Choroid plexus epithelial cell (primary cell): Measurements from ENCODE around the gene UPP2.

ENCODE experiments used
- DNase-seq: peaks from one replicate; pipeline ENCODE4 v3.0.0-alpha.2; 2010; ENCODE audit warnings: low read depth
- H3K4me3 ChIP-seq: 2 replicates; pipeline ENCODE4 v1.5.1; 2011; ENCODE audit warnings: low read depth, mild to moderate bottlenecking, control low read depth, low read length, moderate library complexity
- TF ChIP-seq, protein P1 (sequence below): conservative IDR thresholded peaks from 2 replicates; pipeline ENCODE4 v1.5.1; 2011; ENCODE audit warnings: low read depth, mild to moderate bottlenecking, control low read depth, inconsistent platforms, low read length, moderate library complexity

The UPP2 gene

DNA sequence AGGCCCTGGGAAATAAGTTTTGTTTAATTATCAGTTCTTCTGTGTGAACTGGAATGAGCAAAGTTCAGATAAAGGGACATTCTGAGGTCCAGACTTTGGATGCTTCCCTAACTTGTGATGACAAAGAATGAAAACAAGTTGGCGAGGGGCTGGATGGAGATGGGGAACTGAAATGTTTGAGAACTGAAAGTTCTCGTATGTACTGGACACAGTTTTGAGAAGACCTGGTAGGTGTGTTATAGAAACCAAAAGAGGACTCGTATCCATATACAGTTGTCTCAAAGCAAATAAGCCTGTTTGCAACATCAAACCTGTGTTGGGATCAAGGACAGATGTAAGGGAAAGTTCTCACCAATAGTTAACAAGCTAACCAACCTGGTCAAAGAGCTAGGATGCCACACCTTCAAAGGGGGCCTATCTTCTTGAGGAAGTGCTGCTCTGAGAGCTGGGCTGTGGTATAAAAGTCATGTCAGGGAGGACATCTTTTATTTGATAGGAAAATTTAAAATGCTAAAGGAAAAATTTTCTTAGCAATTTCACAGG, at the start of gene UPP2:
Gene UPP2 (plus strand): TSS at position 493 of the 543 bp plus-strand sequence. CDS start 188 bp downstream, outside the sequence.
- H3K4me3 ChIP-seq: no peak within 1 kb of the TSS
- no peak for DNase-seq
- TF ChIP-seq, protein P1, sequence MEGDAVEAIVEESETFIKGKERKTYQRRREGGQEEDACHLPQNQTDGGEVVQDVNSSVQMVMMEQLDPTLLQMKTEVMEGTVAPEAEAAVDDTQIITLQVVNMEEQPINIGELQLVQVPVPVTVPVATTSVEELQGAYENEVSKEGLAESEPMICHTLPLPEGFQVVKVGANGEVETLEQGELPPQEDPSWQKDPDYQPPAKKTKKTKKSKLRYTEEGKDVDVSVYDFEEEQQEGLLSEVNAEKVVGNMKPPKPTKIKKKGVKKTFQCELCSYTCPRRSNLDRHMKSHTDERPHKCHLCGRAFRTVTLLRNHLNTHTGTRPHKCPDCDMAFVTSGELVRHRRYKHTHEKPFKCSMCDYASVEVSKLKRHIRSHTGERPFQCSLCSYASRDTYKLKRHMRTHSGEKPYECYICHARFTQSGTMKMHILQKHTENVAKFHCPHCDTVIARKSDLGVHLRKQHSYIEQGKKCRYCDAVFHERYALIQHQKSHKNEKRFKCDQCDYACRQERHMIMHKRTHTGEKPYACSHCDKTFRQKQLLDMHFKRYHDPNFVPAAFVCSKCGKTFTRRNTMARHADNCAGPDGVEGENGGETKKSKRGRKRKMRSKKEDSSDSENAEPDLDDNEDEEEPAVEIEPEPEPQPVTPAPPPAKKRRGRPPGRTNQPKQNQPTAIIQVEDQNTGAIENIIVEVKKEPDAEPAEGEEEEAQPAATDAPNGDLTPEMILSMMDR: no peak

DNA sequence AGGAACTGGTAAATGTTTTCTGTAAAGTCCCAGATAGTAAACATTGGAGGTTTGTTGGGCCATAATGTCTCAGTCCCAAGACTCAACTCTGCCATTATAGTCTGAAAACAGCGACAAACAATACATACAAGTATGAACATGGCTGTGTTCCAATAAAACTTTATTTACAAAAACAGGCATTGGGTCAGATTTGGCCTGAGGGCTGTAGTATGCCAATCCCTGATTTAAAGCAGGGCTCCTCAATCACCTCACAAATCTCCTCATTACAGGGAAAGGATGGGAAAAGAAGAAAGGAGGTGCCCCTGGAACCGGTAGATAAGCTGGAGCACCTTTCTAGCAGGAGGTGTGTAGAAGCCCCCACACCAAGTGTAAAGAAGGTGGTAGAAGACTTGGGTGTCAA, 48.9 kb upstream of the UPP2 start:
- DNase-seq: no peak
- TF ChIP-seq, protein P1: no peak
- H3K4me3 ChIP-seq: no peak overlapping the region

GRCh38 chr2:158056875-158057274, 44.8 kb upstream of the UPP2 start:
- DNase-seq: no peak
- TF ChIP-seq, protein P1: no peak
- H3K4me3 ChIP-seq: no peak overlapping the region

- TF ChIP-seq, protein P1: no peak
- no peak overlapping the region for H3K4me3 ChIP-seq
- DNase-seq: no peak
Measured at GRCh38 chr2:158060160-158060834, 41.4 kb upstream of the UPP2 start.

DNA sequence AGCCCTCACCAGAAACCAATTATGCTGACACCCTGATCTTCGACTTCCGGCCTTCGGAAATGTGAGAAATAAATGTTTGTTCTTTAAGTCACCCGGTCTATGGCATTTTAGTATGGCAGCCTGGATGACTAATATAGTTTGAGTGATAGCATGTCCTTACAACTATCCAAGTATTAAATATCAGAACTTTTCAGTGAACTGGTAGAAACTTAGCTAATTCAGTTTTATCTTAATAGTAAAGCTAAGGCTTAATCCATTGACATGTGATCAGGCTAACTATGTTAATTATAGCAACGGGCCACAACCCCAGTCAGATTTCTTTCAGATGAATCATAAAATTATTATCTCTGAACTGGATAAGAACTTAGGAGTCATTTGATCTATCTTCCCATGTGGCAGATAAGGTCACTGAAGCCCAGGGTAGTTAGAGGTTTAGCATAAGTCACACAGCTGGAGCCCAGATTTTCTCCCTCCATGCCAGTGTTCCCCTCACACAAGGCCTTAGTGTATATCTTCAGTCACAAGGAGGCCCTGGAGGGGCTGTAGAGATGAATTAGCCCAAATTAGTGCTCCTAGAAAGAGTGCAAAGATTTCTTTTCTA, 40.7 kb upstream of the UPP2 start:
- DNase-seq: peak; percentile 74
- H3K4me3 ChIP-seq: no peak overlapping the region
- TF ChIP-seq, protein P1: no peak

GRCh38 chr2:158061763-158062162, 39.9 kb upstream of the UPP2 start:
- TF ChIP-seq, protein P1: no peak
- no peak for DNase-seq
- no peak overlapping the region for H3K4me3 ChIP-seq
